MM.1S (cell line): ENCODE data around the gene BCL2L11.

ENCODE experiments used
- EZH2 ChIP-seq: fragments of 300-600 bp; sonication (generic); optimal IDR thresholded peaks from 2 replicates; pipeline ENCODE3; 2017; ENCODE audit warnings: low read depth, mild to moderate bottlenecking, antibody characterized with exemption, low read length, mixed read lengths
- EZH2phosphoT487 ChIP-seq: fragments of 300-600 bp; sonication (generic); IDR thresholded peaks from 2 replicates; pipeline ENCODE4 v1.6.1; 2018; ENCODE audit warnings: antibody characterized with exemption, low read length
- TF ChIP-seq, protein P1 (sequence below): fragments of 300-600 bp; sonication (generic); IDR thresholded peaks from 2 replicates; pipeline ENCODE4 v1.5.1; 2016; ENCODE audit warnings: antibody characterized with exemption, low read length, mixed read lengths

DNA sequence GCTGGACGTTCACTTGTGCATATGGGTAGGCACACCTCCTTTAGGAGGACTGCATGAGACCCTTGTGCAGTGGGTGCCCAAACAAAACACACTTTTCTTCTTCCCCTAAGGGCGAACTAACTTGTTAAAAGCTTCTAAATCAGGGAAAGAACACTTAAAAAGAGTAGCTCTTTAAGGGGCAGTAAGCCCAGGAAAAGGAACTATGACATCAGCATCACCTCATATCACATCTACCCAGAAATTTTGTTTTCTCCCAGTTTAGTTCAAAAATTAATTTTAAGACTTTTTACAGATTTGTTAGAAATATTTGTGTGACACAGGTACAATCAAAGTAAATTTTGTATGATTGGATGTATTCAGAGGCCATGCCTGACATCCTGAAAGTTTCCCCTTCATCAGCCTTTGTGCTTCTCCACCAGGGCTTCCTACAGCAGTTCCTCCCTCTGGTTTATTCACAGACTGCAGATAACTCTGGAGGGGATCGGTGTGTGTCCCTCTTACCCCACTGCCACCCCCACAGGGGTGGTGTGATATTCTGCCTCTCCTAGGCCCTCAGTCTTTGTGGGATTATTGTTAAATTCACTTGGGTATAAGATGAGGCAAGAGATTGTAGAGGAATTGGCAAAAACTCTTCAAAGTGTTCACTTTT is 27.6 kb downstream of the BCL2L11 start:
- TF ChIP-seq, protein P1, sequence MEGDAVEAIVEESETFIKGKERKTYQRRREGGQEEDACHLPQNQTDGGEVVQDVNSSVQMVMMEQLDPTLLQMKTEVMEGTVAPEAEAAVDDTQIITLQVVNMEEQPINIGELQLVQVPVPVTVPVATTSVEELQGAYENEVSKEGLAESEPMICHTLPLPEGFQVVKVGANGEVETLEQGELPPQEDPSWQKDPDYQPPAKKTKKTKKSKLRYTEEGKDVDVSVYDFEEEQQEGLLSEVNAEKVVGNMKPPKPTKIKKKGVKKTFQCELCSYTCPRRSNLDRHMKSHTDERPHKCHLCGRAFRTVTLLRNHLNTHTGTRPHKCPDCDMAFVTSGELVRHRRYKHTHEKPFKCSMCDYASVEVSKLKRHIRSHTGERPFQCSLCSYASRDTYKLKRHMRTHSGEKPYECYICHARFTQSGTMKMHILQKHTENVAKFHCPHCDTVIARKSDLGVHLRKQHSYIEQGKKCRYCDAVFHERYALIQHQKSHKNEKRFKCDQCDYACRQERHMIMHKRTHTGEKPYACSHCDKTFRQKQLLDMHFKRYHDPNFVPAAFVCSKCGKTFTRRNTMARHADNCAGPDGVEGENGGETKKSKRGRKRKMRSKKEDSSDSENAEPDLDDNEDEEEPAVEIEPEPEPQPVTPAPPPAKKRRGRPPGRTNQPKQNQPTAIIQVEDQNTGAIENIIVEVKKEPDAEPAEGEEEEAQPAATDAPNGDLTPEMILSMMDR: no peak
- TF ChIP-seq EZH2 (no peak), EZH2phosphoT487 (no peak)
